ENCODE results near the gene MYG1. TPM values are rescaled to one million over a fixed set of nuclear protein-coding genes. Genes with fewer than 3 reads are reported as not detected.

MYG1 gene
- total RNA-seq, 1 experiment from 2014 or later, result 91.8 TPM

DNA sequence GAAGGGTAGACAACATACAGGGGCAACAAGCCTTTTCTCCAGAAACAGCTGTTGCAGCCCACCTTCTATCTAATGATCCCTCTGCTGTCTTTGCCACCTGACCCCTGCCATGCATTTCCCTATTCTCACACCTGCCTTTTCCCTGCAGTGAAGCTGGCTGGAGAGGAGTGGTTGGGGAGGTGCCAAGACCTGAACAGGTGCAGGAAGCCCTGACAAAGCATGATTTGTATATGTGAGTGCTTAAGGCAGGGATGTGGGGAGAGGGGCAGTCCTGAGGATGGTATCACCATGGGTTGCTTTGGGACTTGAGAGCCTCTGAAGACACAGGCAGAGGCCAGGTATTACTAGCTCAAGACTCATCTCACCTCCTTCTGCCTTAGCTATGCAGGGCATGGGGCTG is 7.1 kb upstream of the MYG1 start:
- Histone ChIP-seq H3K18ac (ENCODE audit: insufficient read length, low read depth, low read length) (no peak overlapping the region), H4K20me1 (ENCODE audit: control insufficient read depth, insufficient read depth, insufficient read length) (no peaks in the 10 kb centered on the region), H3K79me1 (ENCODE audit: insufficient read depth, low read depth, low read length, poor library complexity, severe bottlenecking) (no peaks in the 10 kb centered on the region), H3K27ac (ENCODE audit: insufficient read length, low read depth, low read length) (no peak overlapping the region), H3K23ac (ENCODE audit: insufficient read length, low read depth, low read length) (no peak overlapping the region), H3K79me2 (ENCODE audit: insufficient read depth, low read length) (peaks cover 5% of the 10 kb centered on the region; the same call in 1 of the 2 replicates), H3K56ac (ENCODE audit: insufficient read length, low read depth, low read length) (no peak overlapping the region), H3K27me3 (ENCODE audit: insufficient read depth, low read length) (no peaks in the 10 kb centered on the region), H2BK5ac (ENCODE audit: insufficient read length, low read length) (no peak overlapping the region), H2AFZ (ENCODE audit: low read length) (no peak overlapping the region), H2BK15ac (ENCODE audit: low read depth, low read length) (no peak overlapping the region), H3K4ac (ENCODE audit: low read depth, low read length) (no peak overlapping the region), H4K5ac (ENCODE audit: insufficient read length, low read depth, low read length) (no peak overlapping the region), H4K8ac (replicated peaks; ENCODE audit: insufficient read length, low read depth, low read length) (no peak overlapping the region), H2BK120ac (ENCODE audit: low read depth, low read length, poor library complexity, severe bottlenecking) (no peak overlapping the region), H3K9me3 (ENCODE audit: control insufficient read depth, low read depth, low read length) (no peaks in the 10 kb centered on the region), H3K23me2 (ENCODE audit: insufficient read length, low read depth, low read length, poor library complexity, severe bottlenecking) (peaks cover 3% of the 10 kb centered on the region), H3K4me1 (ENCODE audit: insufficient read depth, low read length) (no peaks in the 10 kb centered on the region), H2AK5ac (ENCODE audit: insufficient read length, low read length) (no peak overlapping the region), H3K9ac (ENCODE audit: extremely low read depth, insufficient read length, low read length) (no peak overlapping the region), H2BK20ac (ENCODE audit: low read depth, low read length, poor library complexity, severe bottlenecking) (no peak overlapping the region), H2BK12ac (ENCODE audit: insufficient read length, low read depth, low read length) (no peak overlapping the region), H3K4me2 (ENCODE audit: insufficient read depth, insufficient read length, low read length) (no peak overlapping the region), H3T11ph (ENCODE audit: low read length) (no peak overlapping the region), H4K91ac (ENCODE audit: insufficient read length, low read depth, low read length) (no peak overlapping the region), H3K14ac (ENCODE audit: insufficient read depth, low read length) (no peak overlapping the region)
- no peaks in the 10 kb centered on the region for H3K9me3 Mint-ChIP-seq
- H3K27me3 Mint-ChIP-seq (ENCODE audit: low read depth), result no peaks in the 10 kb centered on the region
- TF ChIP-seq, protein P1, sequence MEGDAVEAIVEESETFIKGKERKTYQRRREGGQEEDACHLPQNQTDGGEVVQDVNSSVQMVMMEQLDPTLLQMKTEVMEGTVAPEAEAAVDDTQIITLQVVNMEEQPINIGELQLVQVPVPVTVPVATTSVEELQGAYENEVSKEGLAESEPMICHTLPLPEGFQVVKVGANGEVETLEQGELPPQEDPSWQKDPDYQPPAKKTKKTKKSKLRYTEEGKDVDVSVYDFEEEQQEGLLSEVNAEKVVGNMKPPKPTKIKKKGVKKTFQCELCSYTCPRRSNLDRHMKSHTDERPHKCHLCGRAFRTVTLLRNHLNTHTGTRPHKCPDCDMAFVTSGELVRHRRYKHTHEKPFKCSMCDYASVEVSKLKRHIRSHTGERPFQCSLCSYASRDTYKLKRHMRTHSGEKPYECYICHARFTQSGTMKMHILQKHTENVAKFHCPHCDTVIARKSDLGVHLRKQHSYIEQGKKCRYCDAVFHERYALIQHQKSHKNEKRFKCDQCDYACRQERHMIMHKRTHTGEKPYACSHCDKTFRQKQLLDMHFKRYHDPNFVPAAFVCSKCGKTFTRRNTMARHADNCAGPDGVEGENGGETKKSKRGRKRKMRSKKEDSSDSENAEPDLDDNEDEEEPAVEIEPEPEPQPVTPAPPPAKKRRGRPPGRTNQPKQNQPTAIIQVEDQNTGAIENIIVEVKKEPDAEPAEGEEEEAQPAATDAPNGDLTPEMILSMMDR (conservative IDR thresholded peaks at IDR 0.05), result no peak
- H3K4me3 Mint-ChIP-seq, result no peak overlapping the region
- no peak for DNase-seq
- peaks cover 38 to 62% (median 61%) of the 10 kb centered on the region in 3 experiments for H3K36me3 Mint-ChIP-seq (ENCODE audit: insufficient read depth in 1 of 3, low read depth in 3 of 3)
- peaks cover 5 to 8% of the 10 kb centered on the region in 2 experiments; a peak in 3 of 4 replicates for H3K4me1 Mint-ChIP-seq
- no peak overlapping the region for H3K27ac Mint-ChIP-seq

All from H9 (cell line).